SU-DHL-6 (cell line): ENCODE measurements around the gene NCS1.

Source experiments
- H2AFZ ChIP-seq: fragments of 200-600 bp; sonication (generic); 2 replicates; pipeline ENCODE4 v1.6.1; 2014; ENCODE audit warnings: low read depth, mild to moderate bottlenecking, moderate library complexity, mixed read lengths, antibody characterized with exemption, low read length; ENCODE audit not compliant: severe bottlenecking
- H3F3A ChIP-seq: fragments of 200-600 bp; shearing (Covaris generic); 2 replicates; pipeline ENCODE4 v1.6.0; 2016; ENCODE audit warnings: antibody characterized with exemption, mild to moderate bottlenecking; ENCODE audit not compliant: insufficient read depth
- H3K27ac ChIP-seq: fragments of 200-600 bp; sonication (generic); 2 replicates; pipeline ENCODE4 v1.5.1; 2016; ENCODE audit warnings: low read depth, mild to moderate bottlenecking, low read length, moderate library complexity, mixed read lengths
- H3K27me3 ChIP-seq: fragments of 200-600 bp; sonication (generic), shearing (Covaris generic); 2 replicates; pipeline ENCODE4 v1.6.0; 2014; ENCODE audit warnings: mild to moderate bottlenecking, low read length
- H3K36me3 ChIP-seq: fragments of 200-600 bp; sonication (generic); 2 replicates; pipeline ENCODE4 v1.6.1; 2014; ENCODE audit warnings: mild to moderate bottlenecking, low read length, mixed read lengths
- H3K4me2 ChIP-seq: fragments of 300-600, 200-600 bp; shearing (Covaris generic), sonication (generic); 2 replicates; pipeline ENCODE4 v1.6.0; 2014; ENCODE audit warnings: low read length, low read depth, mild to moderate bottlenecking; ENCODE audit not compliant: poor library complexity, severe bottlenecking
- H3K4me3 ChIP-seq: fragments of 200-600 bp; sonication (generic); 2 replicates; pipeline ENCODE4 v1.5.1; 2014; ENCODE audit warnings: antibody characterized with exemption, low read length, mild to moderate bottlenecking, mixed read lengths; ENCODE audit not compliant: insufficient read depth, poor library complexity, severe bottlenecking
- H3K79me2 ChIP-seq: fragments of 200-600 bp; sonication (generic); 2 replicates; pipeline ENCODE4 v1.6.1; 2014; ENCODE audit warnings: mild to moderate bottlenecking, low read length, moderate library complexity; ENCODE audit not compliant: insufficient read depth
- H3K9ac ChIP-seq: fragments of 200-600 bp; sonication (generic); 2 replicates; pipeline ENCODE4 v1.7.0; 2014; ENCODE audit warnings: mild to moderate bottlenecking, low read length
- H3K9me2 ChIP-seq: fragments of 200-600 bp; sonication (generic); replicated peaks from 2 replicates; pipeline ENCODE4 v1.6.1; 2014; ENCODE audit warnings: low read length; ENCODE audit not compliant: insufficient read depth
- H3K9me3 ChIP-seq: fragments of 200-600 bp; sonication (generic); 2 replicates; pipeline ENCODE4 v1.6.1; 2014; ENCODE audit warnings: low read length, mixed read lengths; ENCODE audit not compliant: insufficient read depth
- H4K20me1 ChIP-seq: fragments of 200-600 bp; sonication (generic); 2 replicates; pipeline ENCODE4 v1.6.1; 2014; ENCODE audit warnings: low read depth, mild to moderate bottlenecking, antibody characterized with exemption, low read length, moderate library complexity, mixed read lengths
- EZH2phosphoT487 ChIP-seq: fragments of 200-600 bp; sonication (generic), shearing (Covaris generic); conservative IDR thresholded peaks from 2 replicates; pipeline ENCODE4 v1.6.1; 2018; ENCODE audit warnings: mild to moderate bottlenecking, antibody characterized with exemption, low read length, moderate library complexity, mixed read lengths
- TF ChIP-seq, protein P1 (sequence below): fragments of 200-600 bp; sonication (generic); IDR thresholded peaks from one replicate; pipeline ENCODE4 v1.5.1; 2017; ENCODE audit warnings: antibody characterized with exemption, mild to moderate bottlenecking, low read length, moderate library complexity; ENCODE audit not compliant: insufficient read depth, poor library complexity, severe bottlenecking

The NCS1 gene

DNA sequence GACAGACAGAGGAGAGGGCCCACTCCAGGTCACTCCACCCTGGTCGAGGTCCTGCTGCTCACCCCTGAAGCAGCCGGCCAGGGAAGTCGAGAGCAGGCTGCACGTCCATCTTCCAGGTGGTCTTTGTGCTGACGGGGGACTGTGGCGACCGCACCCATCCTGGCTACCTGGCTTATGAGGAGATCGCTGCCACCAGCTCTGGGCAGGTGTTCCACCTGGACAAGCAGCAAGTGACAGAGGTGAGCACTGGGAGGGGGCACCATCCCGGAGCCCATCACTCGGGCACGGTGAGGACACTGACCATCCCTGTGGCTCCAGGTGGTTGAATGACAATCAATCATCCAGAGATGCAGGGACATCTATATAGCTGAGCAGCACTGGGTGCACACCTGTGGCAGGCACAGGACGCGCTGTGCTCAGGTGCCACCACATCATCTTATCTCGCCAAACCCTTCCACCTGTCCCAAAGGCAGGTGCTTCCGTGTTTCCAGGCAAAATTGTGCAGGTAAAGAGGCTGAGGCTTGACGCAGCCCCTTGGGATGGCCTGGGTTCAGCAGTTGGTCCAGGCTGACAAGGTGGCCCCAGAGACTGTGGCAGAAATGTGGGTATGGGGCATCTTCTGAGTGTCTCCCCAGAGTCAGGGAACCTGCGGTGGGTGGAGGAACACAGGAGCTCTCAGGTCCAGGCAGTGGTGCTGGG is 114.0 kb downstream of the NCS1 start:
- no peak overlapping the region for H3K4me2 ChIP-seq
- no peak overlapping the region for H2AFZ ChIP-seq
- no peaks in the 10 kb centered on the region for H3K9me3 ChIP-seq
- H3F3A ChIP-seq = no peaks in the 10 kb centered on the region
- no peaks in the 10 kb centered on the region for H3K27me3 ChIP-seq
- no peak overlapping the region for H3K4me3 ChIP-seq
- no peaks in the 10 kb centered on the region for H3K9me2 ChIP-seq
- no peak overlapping the region for H3K9ac ChIP-seq
- H3K79me2 ChIP-seq = no peaks in the 10 kb centered on the region
- TF ChIP-seq, protein P1, sequence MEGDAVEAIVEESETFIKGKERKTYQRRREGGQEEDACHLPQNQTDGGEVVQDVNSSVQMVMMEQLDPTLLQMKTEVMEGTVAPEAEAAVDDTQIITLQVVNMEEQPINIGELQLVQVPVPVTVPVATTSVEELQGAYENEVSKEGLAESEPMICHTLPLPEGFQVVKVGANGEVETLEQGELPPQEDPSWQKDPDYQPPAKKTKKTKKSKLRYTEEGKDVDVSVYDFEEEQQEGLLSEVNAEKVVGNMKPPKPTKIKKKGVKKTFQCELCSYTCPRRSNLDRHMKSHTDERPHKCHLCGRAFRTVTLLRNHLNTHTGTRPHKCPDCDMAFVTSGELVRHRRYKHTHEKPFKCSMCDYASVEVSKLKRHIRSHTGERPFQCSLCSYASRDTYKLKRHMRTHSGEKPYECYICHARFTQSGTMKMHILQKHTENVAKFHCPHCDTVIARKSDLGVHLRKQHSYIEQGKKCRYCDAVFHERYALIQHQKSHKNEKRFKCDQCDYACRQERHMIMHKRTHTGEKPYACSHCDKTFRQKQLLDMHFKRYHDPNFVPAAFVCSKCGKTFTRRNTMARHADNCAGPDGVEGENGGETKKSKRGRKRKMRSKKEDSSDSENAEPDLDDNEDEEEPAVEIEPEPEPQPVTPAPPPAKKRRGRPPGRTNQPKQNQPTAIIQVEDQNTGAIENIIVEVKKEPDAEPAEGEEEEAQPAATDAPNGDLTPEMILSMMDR = no peak
- TF ChIP-seq EZH2phosphoT487 = no peak
- no peaks in the 10 kb centered on the region for H3K36me3 ChIP-seq
- H4K20me1 ChIP-seq = no peaks in the 10 kb centered on the region
- H3K27ac ChIP-seq = no peak overlapping the region
